ENCODE data around the gene FOLR3. TPM values are rescaled to one million over a fixed set of nuclear protein-coding genes. Genes with fewer than 3 reads are reported as not detected.

Gene FOLR3
- total and polyA plus RNA-seq, 9 of the 15 experiments (the other 6 are each of a cell fraction or from before 2014, with no cell fraction given): not detected

DNA sequence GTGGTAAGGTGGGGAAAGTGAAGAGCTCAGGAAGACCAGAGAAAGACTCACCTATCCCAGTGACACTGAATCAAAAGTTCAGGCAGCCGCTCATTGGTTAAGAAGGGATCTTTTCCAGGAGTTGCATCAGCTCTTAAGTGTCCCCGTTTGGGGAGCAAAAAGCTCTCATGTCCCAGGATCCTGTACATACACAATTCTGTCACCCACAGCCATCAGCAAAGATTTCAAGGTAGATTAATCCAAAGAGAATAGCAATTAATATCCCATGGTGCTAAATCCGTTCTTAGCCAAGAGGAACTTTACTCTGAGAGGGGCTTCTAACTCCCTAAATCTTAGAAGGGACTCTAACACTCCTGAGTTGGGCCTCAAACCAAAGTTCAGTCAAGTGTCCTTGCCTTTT lies 19.3 kb downstream of the FOLR3 start (continued):
- no peak for TF ChIP-seq POLR3G (IDR thresholded peaks at IDR 0.05; ENCODE audit: extremely low read depth, insufficient read length, insufficient replicate concordance)
- no peak for TF ChIP-seq RBM34 (IDR thresholded peaks at IDR 0.05; ENCODE audit: borderline replicate concordance, insufficient read depth, low read length)
- TF ChIP-seq, protein P1, sequence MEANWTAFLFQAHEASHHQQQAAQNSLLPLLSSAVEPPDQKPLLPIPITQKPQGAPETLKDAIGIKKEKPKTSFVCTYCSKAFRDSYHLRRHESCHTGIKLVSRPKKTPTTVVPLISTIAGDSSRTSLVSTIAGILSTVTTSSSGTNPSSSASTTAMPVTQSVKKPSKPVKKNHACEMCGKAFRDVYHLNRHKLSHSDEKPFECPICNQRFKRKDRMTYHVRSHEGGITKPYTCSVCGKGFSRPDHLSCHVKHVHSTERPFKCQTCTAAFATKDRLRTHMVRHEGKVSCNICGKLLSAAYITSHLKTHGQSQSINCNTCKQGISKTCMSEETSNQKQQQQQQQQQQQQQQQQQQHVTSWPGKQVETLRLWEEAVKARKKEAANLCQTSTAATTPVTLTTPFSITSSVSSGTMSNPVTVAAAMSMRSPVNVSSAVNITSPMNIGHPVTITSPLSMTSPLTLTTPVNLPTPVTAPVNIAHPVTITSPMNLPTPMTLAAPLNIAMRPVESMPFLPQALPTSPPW (CRISPR knock-in tag; IDR thresholded peaks at IDR 0.05): no peak
- no peak for TF ChIP-seq KDM1A (IDR thresholded peaks at IDR 0.05)
- no peak for TF ChIP-seq PHF8 (IDR thresholded peaks at IDR 0.05; ENCODE audit: borderline replicate concordance, low read length)
- TF ChIP-seq, protein P2, sequence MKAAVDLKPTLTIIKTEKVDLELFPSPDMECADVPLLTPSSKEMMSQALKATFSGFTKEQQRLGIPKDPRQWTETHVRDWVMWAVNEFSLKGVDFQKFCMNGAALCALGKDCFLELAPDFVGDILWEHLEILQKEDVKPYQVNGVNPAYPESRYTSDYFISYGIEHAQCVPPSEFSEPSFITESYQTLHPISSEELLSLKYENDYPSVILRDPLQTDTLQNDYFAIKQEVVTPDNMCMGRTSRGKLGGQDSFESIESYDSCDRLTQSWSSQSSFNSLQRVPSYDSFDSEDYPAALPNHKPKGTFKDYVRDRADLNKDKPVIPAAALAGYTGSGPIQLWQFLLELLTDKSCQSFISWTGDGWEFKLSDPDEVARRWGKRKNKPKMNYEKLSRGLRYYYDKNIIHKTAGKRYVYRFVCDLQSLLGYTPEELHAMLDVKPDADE (conservative IDR thresholded peaks at IDR 0.05; ENCODE audit: control insufficient read depth, low read depth, low read length): no peak
- no peak for TF ChIP-seq ARHGAP35 (IDR thresholded peaks at IDR 0.05; ENCODE audit: partially characterized antibody)
- no peak for TF ChIP-seq SMAD1 (IDR thresholded peaks at IDR 0.05; ENCODE audit: low read depth, low read length, partially characterized antibody)
- TF ChIP-seq ZNF76 (CRISPR knock-in tag; IDR thresholded peaks at IDR 0.05; ENCODE audit: borderline replicate concordance): 0 out of 2 replicates have a peak, but pooled peaks have one; percentile 8
- TF ChIP-seq, protein P3, sequence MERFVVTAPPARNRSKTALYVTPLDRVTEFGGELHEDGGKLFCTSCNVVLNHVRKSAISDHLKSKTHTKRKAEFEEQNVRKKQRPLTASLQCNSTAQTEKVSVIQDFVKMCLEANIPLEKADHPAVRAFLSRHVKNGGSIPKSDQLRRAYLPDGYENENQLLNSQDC (CRISPR knock-in tag; IDR thresholded peaks at IDR 0.05): no peak
- TF ChIP-seq ZNF124 (CRISPR knock-in tag; IDR thresholded peaks at IDR 0.05): no peak
- TF ChIP-seq COPS2 (conservative IDR thresholded peaks at IDR 0.05): no peak
- TF ChIP-seq, protein P4, sequence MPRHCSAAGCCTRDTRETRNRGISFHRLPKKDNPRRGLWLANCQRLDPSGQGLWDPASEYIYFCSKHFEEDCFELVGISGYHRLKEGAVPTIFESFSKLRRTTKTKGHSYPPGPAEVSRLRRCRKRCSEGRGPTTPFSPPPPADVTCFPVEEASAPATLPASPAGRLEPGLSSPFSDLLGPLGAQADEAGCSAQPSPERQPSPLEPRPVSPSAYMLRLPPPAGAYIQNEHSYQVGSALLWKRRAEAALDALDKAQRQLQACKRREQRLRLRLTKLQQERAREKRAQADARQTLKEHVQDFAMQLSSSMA (CRISPR knock-in tag; IDR thresholded peaks at IDR 0.05): no peak
- no peak for TF ChIP-seq KDM4B (IDR thresholded peaks at IDR 0.05; ENCODE audit: borderline replicate concordance in 2 of 2, low read depth in 1 of 2)
- TF ChIP-seq WHSC1 (IDR thresholded peaks at IDR 0.05; ENCODE audit: low read length): no peak
- TF ChIP-seq BCL6 (CRISPR knock-in tag; IDR thresholded peaks at IDR 0.05): no peak
- TF ChIP-seq, protein P5, sequence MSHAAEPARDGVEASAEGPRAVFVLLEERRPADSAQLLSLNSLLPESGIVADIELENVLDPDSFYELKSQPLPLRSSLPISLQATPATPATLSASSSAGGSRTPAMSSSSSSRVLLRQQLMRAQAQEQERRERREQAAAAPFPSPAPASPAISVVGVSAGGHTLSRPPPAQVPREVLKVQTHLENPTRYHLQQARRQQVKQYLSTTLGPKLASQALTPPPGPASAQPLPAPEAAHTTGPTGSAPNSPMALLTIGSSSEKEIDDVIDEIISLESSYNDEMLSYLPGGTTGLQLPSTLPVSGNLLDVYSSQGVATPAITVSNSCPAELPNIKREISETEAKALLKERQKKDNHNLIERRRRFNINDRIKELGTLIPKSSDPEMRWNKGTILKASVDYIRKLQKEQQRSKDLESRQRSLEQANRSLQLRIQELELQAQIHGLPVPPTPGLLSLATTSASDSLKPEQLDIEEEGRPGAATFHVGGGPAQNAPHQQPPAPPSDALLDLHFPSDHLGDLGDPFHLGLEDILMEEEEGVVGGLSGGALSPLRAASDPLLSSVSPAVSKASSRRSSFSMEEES (CRISPR knock-in tag; IDR thresholded peaks at IDR 0.05): no peak
- TF ChIP-seq, protein P6, sequence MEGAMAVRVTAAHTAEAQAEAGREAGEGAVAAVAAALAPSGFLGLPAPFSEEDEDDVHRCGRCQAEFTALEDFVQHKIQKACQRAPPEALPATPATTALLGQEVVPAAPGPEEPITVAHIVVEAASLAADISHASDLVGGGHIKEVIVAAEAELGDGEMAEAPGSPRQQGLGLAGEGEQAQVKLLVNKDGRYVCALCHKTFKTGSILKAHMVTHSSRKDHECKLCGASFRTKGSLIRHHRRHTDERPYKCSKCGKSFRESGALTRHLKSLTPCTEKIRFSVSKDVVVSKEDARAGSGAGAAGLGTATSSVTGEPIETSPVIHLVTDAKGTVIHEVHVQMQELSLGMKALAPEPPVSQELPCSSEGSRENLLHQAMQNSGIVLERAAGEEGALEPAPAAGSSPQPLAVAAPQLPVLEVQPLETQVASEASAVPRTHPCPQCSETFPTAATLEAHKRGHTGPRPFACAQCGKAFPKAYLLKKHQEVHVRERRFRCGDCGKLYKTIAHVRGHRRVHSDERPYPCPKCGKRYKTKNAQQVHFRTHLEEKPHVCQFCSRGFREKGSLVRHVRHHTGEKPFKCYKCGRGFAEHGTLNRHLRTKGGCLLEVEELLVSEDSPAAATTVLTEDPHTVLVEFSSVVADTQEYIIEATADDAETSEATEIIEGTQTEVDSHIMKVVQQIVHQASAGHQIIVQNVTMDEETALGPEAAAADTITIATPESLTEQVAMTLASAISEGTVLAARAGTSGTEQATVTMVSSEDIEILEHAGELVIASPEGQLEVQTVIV (CRISPR knock-in tag; IDR thresholded peaks at IDR 0.05; ENCODE audit: borderline replicate concordance): no peak
- TF ChIP-seq NFIC (IDR thresholded peaks at IDR 0.05): no peak
- TF ChIP-seq, protein P7, sequence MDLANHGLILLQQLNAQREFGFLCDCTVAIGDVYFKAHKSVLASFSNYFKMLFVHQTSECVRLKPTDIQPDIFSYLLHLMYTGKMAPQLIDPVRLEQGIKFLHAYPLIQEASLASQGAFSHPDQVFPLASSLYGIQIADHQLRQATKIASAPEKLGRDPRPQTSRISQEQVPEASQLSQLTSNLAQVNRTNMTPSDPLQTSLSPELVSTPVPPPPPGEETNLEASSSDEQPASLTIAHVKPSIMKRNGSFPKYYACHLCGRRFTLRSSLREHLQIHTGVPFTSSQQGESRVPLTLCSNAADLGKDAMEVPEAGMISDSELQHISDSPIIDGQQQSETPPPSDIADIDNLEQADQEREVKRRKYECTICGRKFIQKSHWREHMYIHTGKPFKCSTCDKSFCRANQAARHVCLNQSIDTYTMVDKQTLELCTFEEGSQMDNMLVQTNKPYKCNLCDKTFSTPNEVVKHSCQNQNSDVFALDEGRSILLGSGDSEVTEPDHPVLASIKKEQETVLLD (IDR thresholded peaks at IDR 0.05): no peak
